H9 (cell line): ENCODE measurements around the gene REEP1. TPM values are rescaled to one million over a fixed set of nuclear protein-coding genes. Genes with fewer than 3 reads are reported as not detected.

Experiments
- DNase-seq: peaks from one replicate; pipeline ENCODE4 v3.0.0-alpha.2; 2017
- H2AFZ ChIP-seq: one replicate; pipeline ENCODE4 v1.6.1; 2013; ENCODE audit warnings: mild to moderate bottlenecking, low read length, control low read depth, moderate library complexity
- H2AK5ac ChIP-seq: 2 replicates; pipeline ENCODE4 v1.6.1; 2013; ENCODE audit warnings: low read length, control low read depth, mixed read lengths; ENCODE audit not compliant: insufficient read length
- H2BK120ac ChIP-seq: one replicate; pipeline ENCODE4 v1.6.1; 2013; ENCODE audit warnings: low read depth, mild to moderate bottlenecking, low read length, control low read depth, inconsistent platforms; ENCODE audit not compliant: poor library complexity, severe bottlenecking
- H2BK12ac ChIP-seq: 2 replicates; pipeline ENCODE4 v1.6.1; 2013; ENCODE audit warnings: low read length, control low read depth, mixed read lengths, low read depth; ENCODE audit not compliant: insufficient read length
- H2BK15ac ChIP-seq: 2 replicates; pipeline ENCODE4 v1.6.1; 2013; ENCODE audit warnings: low read depth, low read length, control low read depth
- H2BK20ac ChIP-seq: one replicate; pipeline ENCODE4 v1.6.1; 2013; ENCODE audit warnings: low read depth, mild to moderate bottlenecking, low read length, control low read depth, inconsistent platforms; ENCODE audit not compliant: poor library complexity, severe bottlenecking
- H2BK5ac ChIP-seq: 2 replicates; pipeline ENCODE4 v1.6.1; 2013; ENCODE audit warnings: low read length, control low read depth, mixed read lengths; ENCODE audit not compliant: insufficient read length
- H3K14ac ChIP-seq: 2 replicates; pipeline ENCODE4 v1.6.1; 2013; ENCODE audit warnings: low read length, control low read depth; ENCODE audit not compliant: insufficient read depth
- H3K18ac ChIP-seq: 2 replicates; pipeline ENCODE4 v1.6.1; 2013; ENCODE audit warnings: low read depth, mild to moderate bottlenecking, mixed read lengths, low read length, control low read depth; ENCODE audit not compliant: insufficient read length
- H3K23ac ChIP-seq: 2 replicates; pipeline ENCODE4 v1.6.1; 2013; ENCODE audit warnings: low read length, control low read depth, mixed read lengths, low read depth; ENCODE audit not compliant: insufficient read length
- H3K23me2 ChIP-seq: 2 replicates; pipeline ENCODE4 v1.6.1; 2013; ENCODE audit warnings: low read depth, mild to moderate bottlenecking, mixed read lengths, low read length, control low read depth; ENCODE audit not compliant: insufficient read length, poor library complexity, severe bottlenecking
- H3K27ac ChIP-seq: 2 replicates; pipeline ENCODE4 v1.5.1; 2013; ENCODE audit warnings: low read length, control low read depth, mixed read lengths, low read depth; ENCODE audit not compliant: insufficient read length
- H3K27me3 ChIP-seq: 2 replicates; pipeline ENCODE4 v1.6.1; 2013; ENCODE audit warnings: low read length, control low read depth, inconsistent platforms; ENCODE audit not compliant: insufficient read depth
- H3K4ac ChIP-seq: 2 replicates; pipeline ENCODE4 v1.6.1; 2013; ENCODE audit warnings: low read depth, mild to moderate bottlenecking, control low read depth, inconsistent platforms, low read length, moderate library complexity
- H3K4me1 ChIP-seq: 2 replicates; pipeline ENCODE4 v1.6.1; 2013; ENCODE audit warnings: low read length, control low read depth, inconsistent platforms; ENCODE audit not compliant: insufficient read depth
- H3K4me2 ChIP-seq: 2 replicates; pipeline ENCODE4 v1.6.1; 2013; ENCODE audit warnings: low read length, control low read depth, mixed read lengths; ENCODE audit not compliant: insufficient read length, insufficient read depth
- H3K56ac ChIP-seq: 2 replicates; pipeline ENCODE4 v1.6.1; 2013; ENCODE audit warnings: low read depth, mild to moderate bottlenecking, mixed read lengths, low read length, control low read depth; ENCODE audit not compliant: insufficient read length
- H3K79me1 ChIP-seq: 2 replicates; pipeline ENCODE4 v1.6.1; 2013; ENCODE audit warnings: low read depth, mild to moderate bottlenecking, moderate library complexity, low read length, control low read depth, inconsistent platforms; ENCODE audit not compliant: insufficient read depth, poor library complexity, severe bottlenecking
- H3K79me2 ChIP-seq: 2 replicates; pipeline ENCODE4 v1.6.1; 2013; ENCODE audit warnings: low read length, control low read depth, inconsistent platforms; ENCODE audit not compliant: insufficient read depth
- H3K9ac ChIP-seq: 2 replicates; pipeline ENCODE4 v1.6.1; 2013; ENCODE audit warnings: low read length, control low read depth, mixed read lengths; ENCODE audit not compliant: insufficient read length; ENCODE audit errors: extremely low read depth
- H3K9me3 ChIP-seq: one replicate; pipeline ENCODE4 v1.6.1; 2013; ENCODE audit warnings: low read depth, low read length, inconsistent platforms; ENCODE audit not compliant: control insufficient read depth
- H3T11ph ChIP-seq: one replicate; pipeline ENCODE4 v1.6.1; 2013; ENCODE audit warnings: mild to moderate bottlenecking, low read length, control low read depth, inconsistent platforms
- H4K20me1 ChIP-seq: one replicate; pipeline ENCODE4 v1.6.1; 2013; ENCODE audit not compliant: control insufficient read depth, insufficient read length, insufficient read depth
- H4K5ac ChIP-seq: 2 replicates; pipeline ENCODE4 v1.6.1; 2013; ENCODE audit warnings: low read depth, mild to moderate bottlenecking, mixed read lengths, low read length, control low read depth; ENCODE audit not compliant: insufficient read length
- H4K8ac ChIP-seq: replicated peaks from 2 replicates; pipeline ENCODE4 v1.6.1; 2013; ENCODE audit warnings: low read length, control low read depth, mixed read lengths, low read depth; ENCODE audit not compliant: insufficient read length
- H4K91ac ChIP-seq: 2 replicates; pipeline ENCODE4 v1.6.1; 2013; ENCODE audit warnings: low read depth, mild to moderate bottlenecking, moderate library complexity, mixed read lengths, low read length, control low read depth; ENCODE audit not compliant: insufficient read length
- H3K27ac Mint-ChIP-seq, 3 experiments: 2 replicates in 2 of 3; 3 replicates in 1 of 3; pipeline ENCODE4 v1.8.0; 2020 to 2021; ENCODE audit warnings: mixed read lengths in 3 of 3, mild to moderate bottlenecking in 1 of 3, moderate library complexity in 1 of 3
- H3K27me3 Mint-ChIP-seq: 2 replicates; pipeline ENCODE4 v1.8.0; 2021; ENCODE audit warnings: low read depth, mild to moderate bottlenecking, moderate library complexity, mixed read lengths
- H3K36me3 Mint-ChIP-seq, 3 experiments: 2 replicates in 2 of 3; 3 replicates in 1 of 3; pipeline ENCODE4 v1.8.0; 2020 to 2021; ENCODE audit warnings: low read depth in 3 of 3, mixed read lengths in 3 of 3; ENCODE audit not compliant: insufficient read depth in 1 of 3
- H3K4me1 Mint-ChIP-seq, 2 experiments: 2 replicates each; pipeline ENCODE4 v1.8.0; 2020; ENCODE audit warnings: mixed read lengths in 2 of 2
- H3K4me3 Mint-ChIP-seq, 2 experiments: 2 replicates in 1 of 2; 3 replicates in 1 of 2; pipeline ENCODE4 v1.8.0; 2020 to 2021; ENCODE audit warnings: mild to moderate bottlenecking in 2 of 2, mixed read lengths in 2 of 2, moderate library complexity in 1 of 2
- H3K9me3 Mint-ChIP-seq, 2 experiments: 2 replicates in 1 of 2; 3 replicates in 1 of 2; pipeline ENCODE4 v1.8.0; 2020; ENCODE audit warnings: mild to moderate bottlenecking in 2 of 2, mixed read lengths in 2 of 2, moderate library complexity in 1 of 2
- WGBS: extraction: QIAGEN DNeasy Blood & Tissue Kit; methylation state at CpG from one replicate; pipeline ENCODE4 v1.1.7; 2013; ENCODE audit warnings: missing lambda C conversion rate, low lambda C conversion rate, mixed read lengths; ENCODE audit not compliant: insufficient read length; ENCODE audit errors: extremely low coverage; 5-methylcytosine and 5-hydroxymethylcytosine counted together
- total RNA-seq: library from RNA; stranded (reverse); gene quantifications from 2 replicates; pipeline ENCODE4 v1.2.1, GENCODE V29; 2021
- TF ChIP-seq, protein P1 (sequence below): fragments of 200-600 bp; sonication (generic); conservative IDR thresholded peaks from 3 replicates; pipeline ENCODE4 v1.8.0; 2021; ENCODE audit warnings: antibody characterized with exemption, mild to moderate bottlenecking

Gene REEP1
- total RNA-seq, 1 experiment from 2014 or later = 1.3 TPM

DNA sequence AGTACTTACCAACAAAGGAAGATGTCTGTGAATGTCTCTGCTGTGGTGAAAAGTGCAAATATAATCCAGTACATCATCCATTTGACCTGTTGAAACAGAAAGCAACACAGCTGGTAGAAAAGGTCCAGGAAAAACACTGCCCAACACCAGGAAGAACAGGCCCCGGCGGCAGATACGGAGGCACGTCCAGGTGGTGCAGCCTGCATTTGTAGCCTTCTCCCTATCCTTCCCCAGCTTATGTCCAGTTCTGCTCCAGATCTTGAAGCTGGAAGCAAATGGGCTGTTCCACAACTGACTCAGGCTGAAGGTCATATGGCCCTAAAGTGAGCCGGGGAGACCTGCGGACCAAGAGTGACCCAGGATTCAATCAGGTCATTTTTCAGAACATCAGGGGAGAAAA, 73.5 kb downstream of the REEP1 start:
- Histone ChIP-seq H2BK120ac (no peak overlapping the region), H3K79me1 (no peaks in the 10 kb centered on the region), H3K14ac (no peak overlapping the region), H4K20me1 (no peaks in the 10 kb centered on the region), H3K9me3 (no peaks in the 10 kb centered on the region), H2BK20ac (no peak overlapping the region), H2BK12ac (no peak overlapping the region), H3K9ac (no peak overlapping the region), H3K23ac (no peak overlapping the region), H3T11ph (no peak overlapping the region), H2AK5ac (no peak overlapping the region), H3K27me3 (no peaks in the 10 kb centered on the region), H3K18ac (no peak overlapping the region), H3K4ac (no peak overlapping the region), H3K56ac (no peak overlapping the region), H4K8ac (no peak overlapping the region), H3K4me2 (no peak overlapping the region), H3K4me1 (no peaks in the 10 kb centered on the region; the same call in 1 of the 2 replicates), H4K91ac (no peak overlapping the region), H2BK15ac (no peak overlapping the region), H3K23me2 (no peaks in the 10 kb centered on the region), H3K79me2 (no peaks in the 10 kb centered on the region), H2AFZ (no peak overlapping the region), H2BK5ac (no peak overlapping the region), H4K5ac (no peak overlapping the region), H3K27ac (no peak overlapping the region)
- TF ChIP-seq, protein P1, sequence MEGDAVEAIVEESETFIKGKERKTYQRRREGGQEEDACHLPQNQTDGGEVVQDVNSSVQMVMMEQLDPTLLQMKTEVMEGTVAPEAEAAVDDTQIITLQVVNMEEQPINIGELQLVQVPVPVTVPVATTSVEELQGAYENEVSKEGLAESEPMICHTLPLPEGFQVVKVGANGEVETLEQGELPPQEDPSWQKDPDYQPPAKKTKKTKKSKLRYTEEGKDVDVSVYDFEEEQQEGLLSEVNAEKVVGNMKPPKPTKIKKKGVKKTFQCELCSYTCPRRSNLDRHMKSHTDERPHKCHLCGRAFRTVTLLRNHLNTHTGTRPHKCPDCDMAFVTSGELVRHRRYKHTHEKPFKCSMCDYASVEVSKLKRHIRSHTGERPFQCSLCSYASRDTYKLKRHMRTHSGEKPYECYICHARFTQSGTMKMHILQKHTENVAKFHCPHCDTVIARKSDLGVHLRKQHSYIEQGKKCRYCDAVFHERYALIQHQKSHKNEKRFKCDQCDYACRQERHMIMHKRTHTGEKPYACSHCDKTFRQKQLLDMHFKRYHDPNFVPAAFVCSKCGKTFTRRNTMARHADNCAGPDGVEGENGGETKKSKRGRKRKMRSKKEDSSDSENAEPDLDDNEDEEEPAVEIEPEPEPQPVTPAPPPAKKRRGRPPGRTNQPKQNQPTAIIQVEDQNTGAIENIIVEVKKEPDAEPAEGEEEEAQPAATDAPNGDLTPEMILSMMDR = no peak
- Mint-ChIP-seq H3K4me1 (peaks cover 11 to 14% of the 10 kb centered on the region in 2 experiments), H3K4me3 (no peak overlapping the region), H3K9me3 (peaks cover 4 to 6% of the 10 kb centered on the region in 2 experiments; a peak in 3 of 5 replicates), H3K27me3 (peaks cover 1% of the 10 kb centered on the region; the same call in 1 of the 2 replicates), H3K36me3 (no peaks in the 10 kb centered on the region; a peak in 1 of 7 replicates), H3K27ac (no peak overlapping the region)
- no peak for DNase-seq
- WGBS = no CpG with 5 or more reads among the region's 6 CpGs
